H9 (cell line): Measurements from ENCODE around the gene BCHE. TPM values are rescaled to one million over a fixed set of nuclear protein-coding genes. Genes with fewer than 3 reads are reported as not detected.

Experiments
- DNase-seq: peaks from one replicate; pipeline ENCODE4 v3.0.0-alpha.2; 2017
- H2AFZ ChIP-seq: one replicate; pipeline ENCODE4 v1.6.1; 2013; ENCODE audit warnings: mild to moderate bottlenecking, low read length, control low read depth, moderate library complexity
- H2AK5ac ChIP-seq: 2 replicates; pipeline ENCODE4 v1.6.1; 2013; ENCODE audit warnings: low read length, control low read depth, mixed read lengths; ENCODE audit not compliant: insufficient read length
- H2BK120ac ChIP-seq: one replicate; pipeline ENCODE4 v1.6.1; 2013; ENCODE audit warnings: low read depth, mild to moderate bottlenecking, low read length, control low read depth, inconsistent platforms; ENCODE audit not compliant: poor library complexity, severe bottlenecking
- H2BK12ac ChIP-seq: 2 replicates; pipeline ENCODE4 v1.6.1; 2013; ENCODE audit warnings: low read length, control low read depth, mixed read lengths, low read depth; ENCODE audit not compliant: insufficient read length
- H2BK15ac ChIP-seq: 2 replicates; pipeline ENCODE4 v1.6.1; 2013; ENCODE audit warnings: low read depth, low read length, control low read depth
- H2BK20ac ChIP-seq: one replicate; pipeline ENCODE4 v1.6.1; 2013; ENCODE audit warnings: low read depth, mild to moderate bottlenecking, low read length, control low read depth, inconsistent platforms; ENCODE audit not compliant: poor library complexity, severe bottlenecking
- H2BK5ac ChIP-seq: 2 replicates; pipeline ENCODE4 v1.6.1; 2013; ENCODE audit warnings: low read length, control low read depth, mixed read lengths; ENCODE audit not compliant: insufficient read length
- H3K14ac ChIP-seq: 2 replicates; pipeline ENCODE4 v1.6.1; 2013; ENCODE audit warnings: low read length, control low read depth; ENCODE audit not compliant: insufficient read depth
- H3K18ac ChIP-seq: 2 replicates; pipeline ENCODE4 v1.6.1; 2013; ENCODE audit warnings: low read depth, mild to moderate bottlenecking, mixed read lengths, low read length, control low read depth; ENCODE audit not compliant: insufficient read length
- H3K23ac ChIP-seq: 2 replicates; pipeline ENCODE4 v1.6.1; 2013; ENCODE audit warnings: low read length, control low read depth, mixed read lengths, low read depth; ENCODE audit not compliant: insufficient read length
- H3K23me2 ChIP-seq: 2 replicates; pipeline ENCODE4 v1.6.1; 2013; ENCODE audit warnings: low read depth, mild to moderate bottlenecking, mixed read lengths, low read length, control low read depth; ENCODE audit not compliant: insufficient read length, poor library complexity, severe bottlenecking
- H3K27ac ChIP-seq: 2 replicates; pipeline ENCODE4 v1.5.1; 2013; ENCODE audit warnings: low read length, control low read depth, mixed read lengths, low read depth; ENCODE audit not compliant: insufficient read length
- H3K27me3 ChIP-seq: 2 replicates; pipeline ENCODE4 v1.6.1; 2013; ENCODE audit warnings: low read length, control low read depth, inconsistent platforms; ENCODE audit not compliant: insufficient read depth
- H3K4ac ChIP-seq: 2 replicates; pipeline ENCODE4 v1.6.1; 2013; ENCODE audit warnings: low read depth, mild to moderate bottlenecking, control low read depth, inconsistent platforms, low read length, moderate library complexity
- H3K4me1 ChIP-seq: 2 replicates; pipeline ENCODE4 v1.6.1; 2013; ENCODE audit warnings: low read length, control low read depth, inconsistent platforms; ENCODE audit not compliant: insufficient read depth
- H3K4me2 ChIP-seq: 2 replicates; pipeline ENCODE4 v1.6.1; 2013; ENCODE audit warnings: low read length, control low read depth, mixed read lengths; ENCODE audit not compliant: insufficient read length, insufficient read depth
- H3K56ac ChIP-seq: 2 replicates; pipeline ENCODE4 v1.6.1; 2013; ENCODE audit warnings: low read depth, mild to moderate bottlenecking, mixed read lengths, low read length, control low read depth; ENCODE audit not compliant: insufficient read length
- H3K79me1 ChIP-seq: 2 replicates; pipeline ENCODE4 v1.6.1; 2013; ENCODE audit warnings: low read depth, mild to moderate bottlenecking, moderate library complexity, low read length, control low read depth, inconsistent platforms; ENCODE audit not compliant: insufficient read depth, poor library complexity, severe bottlenecking
- H3K79me2 ChIP-seq: 2 replicates; pipeline ENCODE4 v1.6.1; 2013; ENCODE audit warnings: low read length, control low read depth, inconsistent platforms; ENCODE audit not compliant: insufficient read depth
- H3K9ac ChIP-seq: 2 replicates; pipeline ENCODE4 v1.6.1; 2013; ENCODE audit warnings: low read length, control low read depth, mixed read lengths; ENCODE audit not compliant: insufficient read length; ENCODE audit errors: extremely low read depth
- H3K9me3 ChIP-seq: one replicate; pipeline ENCODE4 v1.6.1; 2013; ENCODE audit warnings: low read depth, low read length, inconsistent platforms; ENCODE audit not compliant: control insufficient read depth
- H3T11ph ChIP-seq: one replicate; pipeline ENCODE4 v1.6.1; 2013; ENCODE audit warnings: mild to moderate bottlenecking, low read length, control low read depth, inconsistent platforms
- H4K20me1 ChIP-seq: one replicate; pipeline ENCODE4 v1.6.1; 2013; ENCODE audit not compliant: control insufficient read depth, insufficient read length, insufficient read depth
- H4K5ac ChIP-seq: 2 replicates; pipeline ENCODE4 v1.6.1; 2013; ENCODE audit warnings: low read depth, mild to moderate bottlenecking, mixed read lengths, low read length, control low read depth; ENCODE audit not compliant: insufficient read length
- H4K8ac ChIP-seq: replicated peaks from 2 replicates; pipeline ENCODE4 v1.6.1; 2013; ENCODE audit warnings: low read length, control low read depth, mixed read lengths, low read depth; ENCODE audit not compliant: insufficient read length
- H4K91ac ChIP-seq: 2 replicates; pipeline ENCODE4 v1.6.1; 2013; ENCODE audit warnings: low read depth, mild to moderate bottlenecking, moderate library complexity, mixed read lengths, low read length, control low read depth; ENCODE audit not compliant: insufficient read length
- H3K27ac Mint-ChIP-seq, 3 experiments: 2 replicates in 2 of 3; 3 replicates in 1 of 3; pipeline ENCODE4 v1.8.0; 2020 to 2021; ENCODE audit warnings: mixed read lengths in 3 of 3, mild to moderate bottlenecking in 1 of 3, moderate library complexity in 1 of 3
- H3K27me3 Mint-ChIP-seq: 2 replicates; pipeline ENCODE4 v1.8.0; 2021; ENCODE audit warnings: low read depth, mild to moderate bottlenecking, moderate library complexity, mixed read lengths
- H3K36me3 Mint-ChIP-seq, 3 experiments: 2 replicates in 2 of 3; 3 replicates in 1 of 3; pipeline ENCODE4 v1.8.0; 2020 to 2021; ENCODE audit warnings: low read depth in 3 of 3, mixed read lengths in 3 of 3; ENCODE audit not compliant: insufficient read depth in 1 of 3
- H3K4me1 Mint-ChIP-seq, 2 experiments: 2 replicates each; pipeline ENCODE4 v1.8.0; 2020; ENCODE audit warnings: mixed read lengths in 2 of 2
- H3K4me3 Mint-ChIP-seq, 2 experiments: 2 replicates in 1 of 2; 3 replicates in 1 of 2; pipeline ENCODE4 v1.8.0; 2020 to 2021; ENCODE audit warnings: mild to moderate bottlenecking in 2 of 2, mixed read lengths in 2 of 2, moderate library complexity in 1 of 2
- H3K9me3 Mint-ChIP-seq, 2 experiments: 2 replicates in 1 of 2; 3 replicates in 1 of 2; pipeline ENCODE4 v1.8.0; 2020; ENCODE audit warnings: mild to moderate bottlenecking in 2 of 2, mixed read lengths in 2 of 2, moderate library complexity in 1 of 2
- CTCF ChIP-seq: fragments of 200-600 bp; sonication (generic); conservative IDR thresholded peaks from 3 replicates; pipeline ENCODE4 v1.8.0; 2021; ENCODE audit warnings: antibody characterized with exemption, mild to moderate bottlenecking
- WGBS: extraction: QIAGEN DNeasy Blood & Tissue Kit; methylation state at CpG from one replicate; pipeline ENCODE4 v1.1.7; 2013; ENCODE audit warnings: missing lambda C conversion rate, low lambda C conversion rate, mixed read lengths; ENCODE audit not compliant: insufficient read length; ENCODE audit errors: extremely low coverage; 5-methylcytosine and 5-hydroxymethylcytosine counted together
- total RNA-seq: library from RNA; stranded (reverse); gene quantifications from 2 replicates; pipeline ENCODE4 v1.2.1, GENCODE V29; 2021

BCHE gene
- total RNA-seq, 1 experiment from 2014 or later: 1.4 TPM

GRCh38 chr3:165797551-165797950 is 39.7 kb downstream of the BCHE start:
- Histone ChIP-seq H2BK5ac (no peak overlapping the region), H3K9me3 (no peaks in the 10 kb centered on the region), H4K8ac (no peak overlapping the region), H2BK120ac (no peak overlapping the region), H4K20me1 (no peaks in the 10 kb centered on the region), H2BK20ac (no peak overlapping the region), H4K91ac (no peak overlapping the region), H3K27ac (no peak overlapping the region), H3K27me3 (no peaks in the 10 kb centered on the region), H4K5ac (no peak overlapping the region), H3K9ac (no peak overlapping the region), H3K79me2 (no peaks in the 10 kb centered on the region), H3K18ac (no peak overlapping the region), H3K4me2 (no peak overlapping the region), H3K23me2 (no peaks in the 10 kb centered on the region), H3T11ph (no peak overlapping the region), H3K4ac (no peak overlapping the region), H2AFZ (no peak overlapping the region), H3K79me1 (no peaks in the 10 kb centered on the region), H2AK5ac (no peak overlapping the region), H3K4me1 (no peaks in the 10 kb centered on the region), H3K56ac (no peak overlapping the region), H2BK12ac (no peak overlapping the region), H2BK15ac (no peak overlapping the region), H3K23ac (no peak overlapping the region), H3K14ac (no peak overlapping the region)
- no CpG with 5 or more reads among the region's 2 CpGs for WGBS
- Mint-ChIP-seq H3K4me3 (no peak overlapping the region), H3K9me3 (no peaks in the 10 kb centered on the region), H3K4me1 (no peaks in the 10 kb centered on the region), H3K27me3 (no peaks in the 10 kb centered on the region), H3K27ac (no peak overlapping the region), H3K36me3 (no peaks in the 10 kb centered on the region)
- no peak for DNase-seq
- no peak for TF ChIP-seq CTCF
